Endothelial cell of umbilical vein (primary cell): ENCODE measurements around the gene GOLGA8B. TPM values are rescaled to one million over a fixed set of nuclear protein-coding genes. Genes with fewer than 3 reads are reported as not detected.

Source experiments
- BruUV-seq: library from RNA; stranded (reverse); fragments of 400-500 nt; replicated peaks from 2 replicates; lab custom pipeline; 2021; lab: Mats Ljungman, UMichigan
- CTCF ChIA-PET: fragments of 300-600, 350-600 bp; sonication (Branson Sonifier 250); formaldehyde crosslinking; loops from one replicate; lab custom pipeline; 2021; ENCODE audit warnings: antibody characterized with exemption, inconsistent platforms; lab: Charles Lee
- POLR2A ChIA-PET: fragments of 300-600, 350-600 bp; sonication (Branson Sonifier 250); formaldehyde crosslinking; loops from one replicate; lab custom pipeline; 2021; ENCODE audit warnings: antibody characterized with exemption, inconsistent platforms; lab: Charles Lee
- DNase-seq: peaks from one replicate; pipeline ENCODE4 v3.0.0-alpha.2; 2011; ENCODE audit warnings: low read depth, low spot score
- FAIRE-seq: peaks from 2 replicates; lab custom pipeline; 2011; peaks lifted over from hg19 to GRCh38; lab: Jason Lieb, UNC
- H2AFZ ChIP-seq: 2 replicates; pipeline ENCODE4 v1.6.0; 2012; ENCODE audit warnings: low read depth, low read length, control low read depth, inconsistent platforms
- H3K27ac ChIP-seq: 2 replicates; pipeline ENCODE4 v1.5.1; 2011; ENCODE audit warnings: low read depth, mild to moderate bottlenecking, control low read depth, low read length, moderate library complexity; ENCODE audit not compliant: insufficient read depth
- H3K27me3 ChIP-seq, 2 experiments: 2 replicates each; pipeline versions ENCODE4 v1.6.0 to v1.6.1; 2011; ENCODE audit warnings: low read length in 2 of 2, mixed read lengths in 1 of 2; ENCODE audit not compliant: control insufficient read depth in 2 of 2, insufficient read depth in 2 of 2
- H3K36me3 ChIP-seq, 2 experiments: 2 replicates in 1 of 2; 3 replicates in 1 of 2; pipeline ENCODE4 v1.5.1; 2011; ENCODE audit warnings: low read length in 2 of 2, mild to moderate bottlenecking in 1 of 2, moderate library complexity in 1 of 2; ENCODE audit not compliant: control insufficient read depth in 2 of 2, insufficient read depth in 2 of 2; ENCODE audit errors: extremely low read depth in 1 of 2
- H3K4me1 ChIP-seq: 3 replicates; pipeline ENCODE4 v1.5.1; 2011; ENCODE audit warnings: mild to moderate bottlenecking, low read length; ENCODE audit not compliant: control insufficient read depth, insufficient read depth; ENCODE audit errors: extremely low read depth
- H3K4me2 ChIP-seq: 2 replicates; pipeline ENCODE4 v1.6.1; 2011; ENCODE audit warnings: low read length, control low read depth, mixed read lengths; ENCODE audit not compliant: insufficient read depth
- H3K4me3 ChIP-seq, 3 experiments: fragments of 200-600 bp in 1 of 3; sonication (generic), shearing (Covaris generic) in 1 of 3; replicated peaks in 1 of 3; 2 replicates each; pipeline ENCODE4 v1.5.1; 2011 to 2016; ENCODE audit warnings: control low read depth in 3 of 3, low read length in 3 of 3, mild to moderate bottlenecking in 2 of 3, inconsistent platforms in 1 of 3, low read depth in 1 of 3, moderate library complexity in 1 of 3; ENCODE audit not compliant: insufficient read depth in 1 of 3
- H3K79me2 ChIP-seq: 2 replicates; pipeline ENCODE4 v1.6.0; 2012; ENCODE audit warnings: low read length, inconsistent platforms; ENCODE audit not compliant: control insufficient read depth, insufficient read depth
- H3K9ac ChIP-seq: replicated peaks from 2 replicates; pipeline ENCODE3; 2011; ENCODE audit warnings: low read length, control low read depth; ENCODE audit not compliant: insufficient read depth; ENCODE audit errors: extremely low read depth
- H3K9me1 ChIP-seq: replicated peaks from 3 replicates; pipeline ENCODE4 v1.6.0; 2011; ENCODE audit warnings: mild to moderate bottlenecking, low read length; ENCODE audit not compliant: control insufficient read depth, insufficient read depth; ENCODE audit errors: extremely low read depth
- H3K9me3 ChIP-seq: replicated peaks from 2 replicates; pipeline ENCODE4 v1.5.1; 2012; ENCODE audit warnings: low read length, inconsistent platforms; ENCODE audit not compliant: control insufficient read depth, insufficient read depth
- H4K20me1 ChIP-seq: replicated peaks from 2 replicates; pipeline ENCODE3; 2011; ENCODE audit warnings: mild to moderate bottlenecking, low read length; ENCODE audit not compliant: control insufficient read depth, insufficient read depth; ENCODE audit errors: extremely low read depth
- CTCF ChIP-seq, 2 donors: IDR thresholded peaks; 1 replicate in 1 of 2; 2 replicates in 1 of 2; pipeline ENCODE4 v1.5.1; 2011; ENCODE audit warnings: low read length in 2 of 2, mild to moderate bottlenecking in 2 of 2, moderate library complexity in 2 of 2, control low read depth in 1 of 2, inconsistent platforms in 1 of 2, low read depth in 1 of 2; ENCODE audit not compliant: insufficient read depth in 1 of 2; ENCODE audit errors: extremely low read depth in 1 of 2
- EZH2 ChIP-seq: IDR thresholded peaks from 2 replicates; pipeline ENCODE4 v1.6.1; 2012; ENCODE audit warnings: borderline replicate concordance, low read depth, mild to moderate bottlenecking, moderate library complexity, low read length, inconsistent platforms; ENCODE audit not compliant: severe bottlenecking
- FOS ChIP-seq: IDR thresholded peaks from 2 replicates; pipeline ENCODE4 v1.6.1; 2011; ENCODE audit warnings: mild to moderate bottlenecking, low read length, moderate library complexity, borderline replicate concordance; ENCODE audit not compliant: insufficient read depth
- GATA2 ChIP-seq: IDR thresholded peaks from 2 replicates; pipeline ENCODE4 v1.7.0; 2011; ENCODE audit warnings: low read depth, mild to moderate bottlenecking, moderate library complexity, mixed read lengths, low read length; ENCODE audit not compliant: insufficient read length, insufficient read depth
- JUN ChIP-seq: IDR thresholded peaks from 2 replicates; pipeline ENCODE4 v1.6.1; 2011; ENCODE audit warnings: borderline replicate concordance, low read depth; ENCODE audit not compliant: insufficient read length, insufficient read depth
- MAX ChIP-seq: IDR thresholded peaks from 2 replicates; pipeline ENCODE4 v1.6.1; 2011; ENCODE audit not compliant: insufficient read depth, insufficient read length
- MYC ChIP-seq: IDR thresholded peaks from one replicate; pipeline ENCODE4 v1.6.1; 2011; ENCODE audit warnings: mild to moderate bottlenecking, low read depth, low read length
- POLR2A ChIP-seq: IDR thresholded peaks from 2 replicates; pipeline ENCODE4 v1.6.1; 2012; ENCODE audit warnings: low read depth, mild to moderate bottlenecking, control low read depth, low read length
- POLR2AphosphoS5 ChIP-seq: IDR thresholded peaks from 2 replicates; pipeline ENCODE4 v1.6.1; 2012; ENCODE audit warnings: low read depth, mild to moderate bottlenecking, control low read depth, low read length, moderate library complexity; ENCODE audit not compliant: insufficient read depth
- dilution Hi-C: fragments of 300-500 bp; cut with MboI; formaldehyde crosslinking; loops from one replicate; pipeline ENCODE4 v1.15.0; 2019; ENCODE audit warnings: low sequenced_read_pairs; ENCODE audit not compliant: extremely low pct_ligation_motif_present
- intact Hi-C: fragments of 100-400 bp; cut with micrococcal nuclease; formaldehyde crosslinking; loops from one replicate; pipeline ENCODE4 v1.10.0; 2022
- polyA plus RNA-seq, 4 experiments: library from polyadenylated mRNA; depleted of rRNA in 3 of 4; stranded (reverse) in 3 of 4; unstranded in 1 of 4; fragments of >200 nt; gene quantifications; 2 replicates each; pipeline versions ENCODE4 v1.2.1 to v1.2.3, GENCODE V29; 2011 to 2012; ENCODE audit warnings: missing spikeins in 1 of 4
- total RNA-seq: library from RNA; stranded (reverse); gene quantifications from 2 replicates; pipeline ENCODE4 v1.2.3, GENCODE V29; 2021

The GOLGA8B gene
- total and polyA plus RNA-seq, 2 donors (not counting 3 experiments of a cell fraction or from before 2014, with no cell fraction given): 30.9 to 36.0 TPM

GRCh38 chr15:34597316-34597715 is 13.9 kb upstream of the GOLGA8B start:
- CTCF ChIA-PET: no interaction called here
- POLR2A ChIA-PET: no interaction called here
- Histone ChIP-seq H3K9ac (no peak overlapping the region), H2AFZ (no peak overlapping the region), H3K4me3 (no peak overlapping the region), H3K27me3 (peaks cover 0 to 3% of the 10 kb centered on the region in 2 experiments), H3K36me3 (no peaks in the 10 kb centered on the region), H3K9me3 (no peaks in the 10 kb centered on the region), H3K9me1 (no peaks in the 10 kb centered on the region), H4K20me1 (no peaks in the 10 kb centered on the region), H3K4me1 (peaks cover 8% of the 10 kb centered on the region), H3K4me2 (no peak overlapping the region), H3K27ac (no peak overlapping the region), H3K79me2 (no peaks in the 10 kb centered on the region)
- TF ChIP-seq EZH2 (no peak), CTCF (IDR thresholded peaks at IDR 0.05; ENCODE audit: extremely low read depth in 1 of 2, insufficient read depth in 1 of 2, low read depth in 1 of 2, low read length in 2 of 2) (no peak), POLR2AphosphoS5 (no peak), MAX (no peak), FOS (no peak), JUN (no peak), MYC (no peak), POLR2A (no peak), GATA2 (no peak)
- dilution Hi-C loops (no loop called here), intact Hi-C loops (no loop called here)
- FAIRE-seq: no peak
- no peak for DNase-seq
- BruUV-seq: no TSS peak
